DMS53 treated with DMSO at 0.1 percent for 48 hours (cell line): Measurements from ENCODE around the gene TBC1D19.
A peak's percentile ranks its signal among the peaks of the same experiment; 100 is the strongest.

Experiments
- DNase-seq: peaks from one replicate; lab custom pipeline; 2025; ENCODE audit not compliant: unreplicated experiment; lab: John Stamatoyannopoulos, UW

Gene TBC1D19

DNA sequence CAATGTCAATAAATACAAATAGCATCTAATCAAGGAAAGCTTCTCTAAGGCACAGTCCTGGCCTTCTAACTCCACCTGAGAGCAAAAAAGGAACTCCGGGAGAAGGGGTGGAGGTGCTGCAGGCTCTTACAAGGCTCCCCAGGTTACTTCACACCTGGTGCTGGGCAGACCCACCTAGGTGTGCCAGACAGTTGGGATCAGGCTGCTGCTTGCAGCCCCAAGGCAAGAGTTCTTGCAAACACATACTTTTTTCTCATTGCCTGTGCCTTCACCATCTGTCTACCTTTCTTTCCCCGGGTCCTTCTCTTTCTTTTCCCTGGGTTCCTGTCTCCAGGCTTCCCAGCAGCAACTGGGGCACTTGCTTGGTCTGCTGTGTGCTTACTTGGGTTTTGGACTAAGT lies 195.3 kb downstream of the TBC1D19 start:
- no peak for DNase-seq

- no peak for DNase-seq
Measured at GRCh38 chr4:26779674-26780073, 195.8 kb downstream of the TBC1D19 start.

DNA sequence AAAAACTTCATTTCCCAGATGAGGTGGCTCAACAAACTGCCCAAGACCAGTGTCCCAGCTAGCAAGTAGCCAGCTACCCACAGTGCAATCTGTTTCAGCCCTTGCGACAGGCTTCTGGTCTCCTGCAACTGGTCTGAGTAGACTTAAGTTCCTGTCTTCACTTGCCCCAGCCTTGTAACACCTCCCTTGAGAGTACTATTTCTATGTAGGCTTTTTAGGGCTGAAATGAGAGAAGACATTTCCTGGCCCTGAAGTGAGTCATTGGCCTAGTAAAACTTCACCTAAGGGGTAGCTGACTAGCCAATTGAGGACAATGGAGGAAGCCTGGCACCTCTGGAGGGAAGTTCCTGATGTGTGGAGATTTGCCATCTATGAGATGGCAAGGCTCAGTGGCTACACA lies 196.7 kb downstream of the TBC1D19 start:
- DNase-seq: no peak

DNA sequence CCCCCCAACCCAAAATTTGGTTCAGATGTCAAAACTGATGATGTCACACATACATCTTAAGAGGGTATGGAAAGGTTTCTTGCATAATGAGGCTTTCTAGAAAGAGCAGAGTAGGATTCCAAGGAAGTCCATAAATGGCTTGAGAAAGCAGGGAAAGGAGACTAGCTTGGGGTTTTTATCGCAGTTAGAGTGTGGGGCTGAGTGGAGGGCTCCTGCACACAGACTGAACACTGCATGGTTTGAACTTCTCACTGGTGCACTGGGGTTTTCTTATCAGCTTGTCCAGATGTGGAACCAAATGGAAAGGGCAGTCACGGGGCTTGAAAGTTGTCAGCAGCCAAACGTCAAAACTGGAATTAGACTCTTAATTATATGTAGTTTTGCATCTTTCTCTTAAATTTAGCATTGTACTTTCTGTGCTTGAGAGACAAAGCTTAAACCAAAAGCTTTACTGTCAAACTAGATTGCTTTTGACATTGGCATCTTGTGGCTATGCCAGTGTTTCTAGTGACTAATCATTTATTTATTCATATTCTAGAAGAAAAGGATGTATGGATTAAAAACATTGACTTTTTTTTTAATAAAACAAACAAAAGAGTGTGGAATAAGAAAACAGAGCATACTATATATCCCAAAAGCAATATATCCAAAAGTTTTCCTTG lies 198.4 kb downstream of the TBC1D19 start:
- no peak for DNase-seq

GRCh38 chr4:26782830-26783202 lies 198.9 kb downstream of the TBC1D19 start:
- DNase-seq: no peak

- no peak for DNase-seq
Measured at GRCh38 chr4:26784207-26784865, 200.5 kb downstream of the TBC1D19 start.

- DNase-seq: no peak
Measured at GRCh38 chr4:26785312-26785711, 201.4 kb downstream of the TBC1D19 start.

DNA sequence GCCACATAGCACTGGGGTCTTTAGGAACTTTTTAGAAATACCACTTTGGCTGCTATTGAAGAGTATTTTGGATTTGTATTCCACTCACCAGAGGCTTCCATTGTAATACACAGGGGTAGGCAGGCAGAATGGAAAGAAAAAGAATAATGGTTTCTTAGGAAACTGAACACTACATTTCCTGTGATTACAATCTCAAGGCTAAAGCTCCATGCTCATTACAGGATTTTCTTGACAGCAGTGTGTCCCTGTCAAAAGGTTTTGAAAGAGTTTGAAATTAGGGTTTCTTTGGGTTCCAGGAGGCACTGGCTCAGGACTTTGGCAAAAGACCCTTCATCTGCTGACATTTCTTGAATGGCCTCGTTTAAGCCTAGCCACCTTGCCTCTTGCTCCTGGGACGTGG lies 201.9 kb downstream of the TBC1D19 start:
- DNase-seq: no peak

- DNase-seq: no peak
Measured at GRCh38 chr4:26786916-26787315, 203.0 kb downstream of the TBC1D19 start.

GRCh38 chr4:26787461-26788340 lies 203.8 kb downstream of the TBC1D19 start:
- DNase-seq: peak; percentile 70

DNA sequence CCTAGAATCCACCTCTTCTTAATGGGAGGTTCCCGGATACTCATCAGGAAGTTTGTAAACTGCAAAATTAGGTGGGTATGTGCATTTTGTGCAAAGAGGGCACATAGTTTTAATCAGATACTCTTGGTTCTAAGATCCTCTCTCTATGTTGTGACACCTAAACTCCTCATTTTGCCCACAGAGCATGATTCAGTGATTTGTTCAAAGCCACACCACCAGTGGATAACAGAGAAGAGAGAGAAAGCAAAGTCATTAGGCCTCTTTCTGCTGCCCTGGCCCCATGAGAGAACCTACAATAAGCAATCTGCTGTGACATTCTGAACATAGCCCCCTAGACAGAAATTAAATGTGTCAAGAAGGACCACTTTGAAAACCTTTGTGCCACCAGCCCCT lies 204.5 kb downstream of the TBC1D19 start:
- no peak for DNase-seq

- DNase-seq: no peak
Measured at GRCh38 chr4:26789208-26789607, 205.3 kb downstream of the TBC1D19 start.

GRCh38 chr4:26791346-26791745 lies 207.5 kb downstream of the TBC1D19 start:
- no peak for DNase-seq

GRCh38 chr4:26792639-26793038 lies 208.8 kb downstream of the TBC1D19 start:
- DNase-seq: no peak

DNA sequence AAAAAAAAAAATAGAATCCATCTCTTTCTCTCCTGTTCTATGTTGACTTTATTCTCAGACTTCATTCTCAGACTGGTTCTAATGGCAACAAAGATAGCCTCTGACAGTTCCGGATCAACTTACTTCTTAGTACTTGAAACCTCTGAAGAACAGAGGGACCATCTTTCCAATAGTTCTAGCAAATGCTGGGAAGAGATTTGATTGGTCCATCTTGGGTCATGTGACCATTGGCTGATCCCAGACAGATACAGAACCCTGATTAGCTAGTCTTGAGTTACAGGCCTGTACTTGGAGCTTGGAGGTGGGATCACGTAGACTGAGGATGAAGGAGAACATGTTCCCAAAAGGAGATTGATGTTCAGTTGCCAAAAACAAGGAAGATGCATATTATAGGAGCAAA lies 209.9 kb downstream of the TBC1D19 start:
- DNase-seq: no peak

- no peak for DNase-seq
Measured at GRCh38 chr4:26796081-26796480, 212.2 kb downstream of the TBC1D19 start.

DNA sequence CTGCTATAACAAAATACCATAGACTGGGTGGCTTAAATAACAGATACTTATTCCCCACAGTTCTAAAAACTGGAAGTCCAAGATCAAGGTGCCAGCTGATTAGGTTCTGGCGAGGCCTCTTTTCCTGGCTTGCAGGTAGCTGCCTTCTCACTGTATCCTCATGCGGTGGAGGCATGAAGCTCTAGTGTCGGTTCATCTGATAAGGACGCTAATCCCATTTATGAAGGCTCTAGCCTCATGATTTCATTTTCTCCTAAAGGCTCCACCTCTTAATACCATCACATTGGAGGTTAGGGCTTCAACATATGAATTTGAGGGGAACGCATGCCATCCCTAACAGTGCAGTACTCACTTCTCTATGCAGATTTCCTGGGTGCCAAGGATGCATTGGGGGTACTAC lies 218.9 kb downstream of the TBC1D19 start:
- DNase-seq: no peak

GRCh38 chr4:26803211-26803861 lies 219.5 kb downstream of the TBC1D19 start:
- no peak for DNase-seq

DNA sequence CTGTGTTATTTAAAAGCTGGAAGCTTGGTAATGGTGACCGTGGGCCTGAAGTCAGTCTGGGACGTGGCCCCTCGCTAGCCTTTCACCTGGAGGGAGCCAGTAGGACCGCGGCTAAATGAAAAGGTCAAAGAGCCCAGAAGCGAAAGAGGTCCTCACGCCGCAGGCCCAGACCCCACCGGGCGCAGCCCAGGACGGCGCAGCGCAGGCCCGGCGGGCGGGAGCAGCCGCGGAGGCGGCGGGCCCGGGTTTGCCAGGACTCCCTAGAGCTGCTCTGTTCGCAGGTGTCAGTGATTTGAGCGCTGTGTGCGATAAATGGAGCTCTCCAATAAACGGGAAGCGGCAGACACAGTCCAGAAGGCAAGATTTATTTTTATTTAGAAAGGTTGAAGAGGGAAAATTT lies 220.6 kb downstream of the TBC1D19 start:
- DNase-seq: no peak

- no peak for DNase-seq
Measured at GRCh38 chr4:26804925-26805324, 221.0 kb downstream of the TBC1D19 start.
